ENCODE results near the gene PIK3CD.

DNA sequence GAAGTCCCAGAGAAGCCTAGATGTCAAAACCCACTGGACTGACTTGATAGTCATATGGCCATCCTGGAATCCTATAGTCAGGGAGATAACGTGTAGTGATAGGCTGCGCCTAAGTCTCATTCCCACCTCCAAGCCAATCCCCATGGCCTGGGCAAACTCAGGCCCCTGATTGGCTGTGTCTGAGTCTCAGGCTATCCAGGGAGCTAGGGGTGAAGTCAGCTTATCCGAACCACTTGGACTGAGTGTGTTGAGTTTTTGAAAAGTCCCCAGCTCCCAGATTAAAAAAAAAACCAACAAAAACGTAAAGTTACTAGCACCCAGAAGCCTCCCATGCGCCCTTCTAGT, 51.6 kb downstream of the PIK3CD start:
- TF ChIP-seq, protein P1, sequence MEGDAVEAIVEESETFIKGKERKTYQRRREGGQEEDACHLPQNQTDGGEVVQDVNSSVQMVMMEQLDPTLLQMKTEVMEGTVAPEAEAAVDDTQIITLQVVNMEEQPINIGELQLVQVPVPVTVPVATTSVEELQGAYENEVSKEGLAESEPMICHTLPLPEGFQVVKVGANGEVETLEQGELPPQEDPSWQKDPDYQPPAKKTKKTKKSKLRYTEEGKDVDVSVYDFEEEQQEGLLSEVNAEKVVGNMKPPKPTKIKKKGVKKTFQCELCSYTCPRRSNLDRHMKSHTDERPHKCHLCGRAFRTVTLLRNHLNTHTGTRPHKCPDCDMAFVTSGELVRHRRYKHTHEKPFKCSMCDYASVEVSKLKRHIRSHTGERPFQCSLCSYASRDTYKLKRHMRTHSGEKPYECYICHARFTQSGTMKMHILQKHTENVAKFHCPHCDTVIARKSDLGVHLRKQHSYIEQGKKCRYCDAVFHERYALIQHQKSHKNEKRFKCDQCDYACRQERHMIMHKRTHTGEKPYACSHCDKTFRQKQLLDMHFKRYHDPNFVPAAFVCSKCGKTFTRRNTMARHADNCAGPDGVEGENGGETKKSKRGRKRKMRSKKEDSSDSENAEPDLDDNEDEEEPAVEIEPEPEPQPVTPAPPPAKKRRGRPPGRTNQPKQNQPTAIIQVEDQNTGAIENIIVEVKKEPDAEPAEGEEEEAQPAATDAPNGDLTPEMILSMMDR (conservative IDR thresholded peaks at IDR 0.05 in 1 of 2, IDR thresholded peaks at IDR 0.05 in 1 of 2; ENCODE audit: extremely low read depth in 1 of 2, insufficient read depth in 1 of 2, low read depth in 1 of 2, low read length in 2 of 2): no peak
- TF ChIP-seq EZH2 (IDR thresholded peaks at IDR 0.05; ENCODE audit: borderline replicate concordance, low read length): no peak
